C4-2B (cell line): ENCODE results near the gene ANKS1B.
"Not testable (repeated sequence)": the region's sequence is repeated elsewhere in the genome, so short reads cannot be mapped to it uniquely, and the experiment has no call there.

Source experiments
- H3K27ac ChIP-seq: fragments of 450-650 bp; 2 replicates; pipeline ENCODE4 v1.5.1; 2017
- CTCF ChIP-seq: fragments of 450-650 bp; conservative IDR thresholded peaks from 2 replicates; pipeline ENCODE4 v1.5.1; 2017; ENCODE audit warnings: mild to moderate bottlenecking
- ZFX ChIP-seq: fragments of 450-650 bp; IDR thresholded peaks from 2 replicates; pipeline ENCODE4 v1.6.1; 2017

ANKS1B gene

GRCh38 chr12:99330216-99330615, 654.5 kb downstream of the ANKS1B start:
- H3K27ac ChIP-seq: no peak overlapping the region
- TF ChIP-seq CTCF (no peak), ZFX (no peak)

GRCh38 chr12:99321210-99321609, 663.5 kb downstream of the ANKS1B start:
- not testable (repeated sequence) for H3K27ac ChIP-seq

GRCh38 chr12:99311373-99311772, 673.4 kb downstream of the ANKS1B start:
- H3K27ac ChIP-seq: no peak overlapping the region
- TF ChIP-seq ZFX (no peak), CTCF (no peak)

- H3K27ac ChIP-seq: no peak overlapping the region
- TF ChIP-seq CTCF (no peak), ZFX (no peak)
Measured at GRCh38 chr12:99309812-99310211, 674.9 kb downstream of the ANKS1B start.

GRCh38 chr12:99302874-99303273, 681.9 kb downstream of the ANKS1B start:
- no peak overlapping the region for H3K27ac ChIP-seq
- TF ChIP-seq CTCF (no peak), ZFX (no peak)

- no peak overlapping the region for H3K27ac ChIP-seq
- TF ChIP-seq CTCF: no peak
- no peak for TF ChIP-seq ZFX
Measured at GRCh38 chr12:99287136-99287535, 697.6 kb downstream of the ANKS1B start.

- H3K27ac ChIP-seq: no peak overlapping the region
Measured at GRCh38 chr12:99284161-99284560, 700.6 kb downstream of the ANKS1B start.

More at GRCh38 chr12:99284161-99284560, 700.6 kb downstream of the ANKS1B start:
- TF ChIP-seq ZFX: no peak
- no peak for TF ChIP-seq CTCF
